RWPE1 (cell line): ENCODE data around the gene EDN1.

ENCODE experiments used
- CTCF ChIA-PET: fragments of 350-600 bp; sonication (Branson Sonifier 250); formaldehyde crosslinking; extraction: SDS; loops from one replicate; lab custom pipeline; 2021; lab: Yijun Ruan, JAX
- POLR2A ChIA-PET: fragments of 400-600 bp; formaldehyde crosslinking; extraction: SDS; loops from one replicate; lab custom pipeline; 2020; ENCODE audit warnings: antibody characterized with exemption; ENCODE audit not compliant: low non-redundant PET; lab: Yijun Ruan, JAX
- DNase-seq: peaks from one replicate; pipeline ENCODE4 v3.0.0; 2012; ENCODE audit warnings: low spot score
- H3K27ac ChIP-seq: fragments of 450-650 bp; 2 replicates; pipeline ENCODE4 v1.5.1; 2017
- TF ChIP-seq, protein P1 (sequence below): fragments of 450-650 bp; conservative IDR thresholded peaks from 2 replicates; pipeline ENCODE4 v1.5.1; 2017; ENCODE audit warnings: low read depth, mild to moderate bottlenecking

The EDN1 gene

GRCh38 chr6:12291071-12291838, 1.1 kb downstream of the EDN1 start:
- TF ChIP-seq, protein P1, sequence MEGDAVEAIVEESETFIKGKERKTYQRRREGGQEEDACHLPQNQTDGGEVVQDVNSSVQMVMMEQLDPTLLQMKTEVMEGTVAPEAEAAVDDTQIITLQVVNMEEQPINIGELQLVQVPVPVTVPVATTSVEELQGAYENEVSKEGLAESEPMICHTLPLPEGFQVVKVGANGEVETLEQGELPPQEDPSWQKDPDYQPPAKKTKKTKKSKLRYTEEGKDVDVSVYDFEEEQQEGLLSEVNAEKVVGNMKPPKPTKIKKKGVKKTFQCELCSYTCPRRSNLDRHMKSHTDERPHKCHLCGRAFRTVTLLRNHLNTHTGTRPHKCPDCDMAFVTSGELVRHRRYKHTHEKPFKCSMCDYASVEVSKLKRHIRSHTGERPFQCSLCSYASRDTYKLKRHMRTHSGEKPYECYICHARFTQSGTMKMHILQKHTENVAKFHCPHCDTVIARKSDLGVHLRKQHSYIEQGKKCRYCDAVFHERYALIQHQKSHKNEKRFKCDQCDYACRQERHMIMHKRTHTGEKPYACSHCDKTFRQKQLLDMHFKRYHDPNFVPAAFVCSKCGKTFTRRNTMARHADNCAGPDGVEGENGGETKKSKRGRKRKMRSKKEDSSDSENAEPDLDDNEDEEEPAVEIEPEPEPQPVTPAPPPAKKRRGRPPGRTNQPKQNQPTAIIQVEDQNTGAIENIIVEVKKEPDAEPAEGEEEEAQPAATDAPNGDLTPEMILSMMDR, result no peak
- CTCF ChIA-PET, result interaction anchor here (0.5 to 2.2 kb wide), 7 partner anchors 7 to 372 kb away, joined by 3 to 14 read pairs (median 4); no protein-coding TSS in a partner anchor
- POLR2A ChIA-PET, result no interaction called here
- H3K27ac ChIP-seq, result peak overlapping the region; percentile 60
- DNase-seq, result no peak

GRCh38 chr6:12291839-12292604, 1.9 kb downstream of the EDN1 start:
- H3K27ac ChIP-seq, result peak overlapping the region; percentile 60
- no peak for DNase-seq
- TF ChIP-seq, protein P1, result peak; percentile 29
- ChIA-PET POLR2A (no interaction called here), CTCF (interaction anchor here (0.7 kb wide), 1 partner anchor 143 kb away, joined by 3 read pairs; no protein-coding TSS in a partner anchor)

- no peak overlapping the region for H3K27ac ChIP-seq
- no peak for DNase-seq
- ChIA-PET CTCF (no interaction called here), POLR2A (interaction anchor here (0.6 kb wide), 1 partner anchor 638 kb away, joined by 4 read pairs; no protein-coding TSS in a partner anchor)
- TF ChIP-seq, protein P1, result no peak
These were observed 3.2 kb downstream of the EDN1 start for GRCh38 chr6:12293235-12293930.

DNA sequence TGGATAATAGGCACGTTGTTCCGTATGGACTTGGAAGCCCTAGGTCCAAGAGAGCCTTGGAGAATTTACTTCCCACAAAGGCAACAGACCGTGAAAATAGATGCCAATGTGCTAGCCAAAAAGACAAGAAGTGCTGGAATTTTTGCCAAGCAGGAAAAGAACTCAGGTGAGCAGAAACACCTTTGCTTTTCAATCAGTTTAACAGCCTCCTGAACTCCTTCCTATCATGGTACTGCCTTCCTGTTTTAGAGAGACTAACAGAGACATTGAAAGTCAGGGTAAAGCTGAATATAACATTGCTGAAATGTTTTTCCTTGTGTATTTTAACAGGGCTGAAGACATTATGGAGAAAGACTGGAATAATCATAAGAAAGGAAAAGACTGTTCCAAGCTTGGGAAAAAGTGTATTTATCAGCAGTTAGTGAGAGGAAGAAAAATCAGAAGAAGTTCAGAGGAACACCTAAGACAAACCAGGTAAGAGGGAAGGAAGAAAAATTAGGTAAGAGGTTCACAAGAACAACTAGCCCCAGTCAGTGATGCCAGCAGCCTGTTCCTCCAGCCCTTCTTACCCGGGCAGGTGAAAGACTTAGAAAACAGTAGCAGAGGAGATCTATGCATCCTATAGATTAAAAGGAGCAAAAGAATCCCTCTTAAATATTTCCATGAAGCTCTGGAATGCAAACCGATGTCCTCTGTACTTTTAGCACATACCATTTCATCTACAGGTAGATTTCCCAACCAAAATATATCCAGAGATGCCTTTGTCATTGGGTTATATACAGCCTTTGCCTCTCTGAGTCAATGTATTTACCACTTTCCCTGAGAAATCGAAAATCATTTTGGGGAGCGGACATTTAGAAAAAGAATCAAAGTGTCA, 4.0 kb downstream of the EDN1 start:
- H3K27ac ChIP-seq, result no peak overlapping the region
- ChIA-PET POLR2A (interaction anchor here (0.6 kb wide), 1 partner anchor 639 kb away, joined by 4 read pairs; no protein-coding TSS in a partner anchor), CTCF (interaction anchor here (0.6 to 1.1 kb wide), 2 partner anchors 28 to 521 kb away, joined by 4 to 5 read pairs; no protein-coding TSS in a partner anchor)
- TF ChIP-seq, protein P1, result no peak
- no peak for DNase-seq

DNA sequence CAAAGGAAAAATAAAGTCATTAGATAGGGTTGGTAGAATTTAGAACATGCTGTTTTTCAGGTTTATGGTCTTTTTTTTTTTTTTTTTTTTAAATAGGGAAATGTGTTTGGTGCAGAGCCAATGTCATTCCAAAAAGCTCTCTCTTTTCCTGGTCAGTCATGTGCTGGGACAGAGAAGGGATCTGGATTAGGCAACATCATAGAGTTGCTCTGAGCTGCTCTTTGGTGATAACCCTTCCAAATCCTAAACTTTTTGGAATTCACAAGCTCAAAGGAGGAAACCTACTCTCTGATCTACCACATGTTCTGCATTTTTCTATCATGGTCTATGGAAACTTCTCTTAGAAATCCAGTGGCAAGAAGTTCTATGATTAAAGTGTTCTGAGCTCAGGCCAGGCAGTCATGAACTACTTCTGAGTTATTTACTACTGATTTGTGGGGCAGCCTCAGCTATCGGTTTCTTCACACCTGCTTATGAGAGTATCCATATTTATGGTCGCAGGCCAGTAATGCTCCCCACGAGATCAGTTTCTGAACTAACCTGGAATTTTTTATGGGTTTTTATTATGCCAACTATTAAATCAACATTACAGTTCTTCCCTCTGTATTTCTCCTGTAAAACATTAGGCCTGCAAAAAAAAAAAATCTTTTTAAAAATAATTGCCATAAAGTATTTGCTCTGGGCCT, 4.8 kb downstream of the EDN1 start:
- ChIA-PET POLR2A (interaction anchor here (0.6 kb wide), 2 partner anchors 54 to 214 kb away, joined by 3 to 5 read pairs; no protein-coding TSS in a partner anchor), CTCF (interaction anchor here (0.6 to 1.1 kb wide), 3 partner anchors 27 to 1384 kb away, joined by 4 to 8 read pairs (median 5); no protein-coding TSS in a partner anchor)
- DNase-seq, result no peak
- TF ChIP-seq, protein P1, result no peak
- H3K27ac ChIP-seq, result no peak overlapping the region
